GM19043 (cell line): Measurements from ENCODE around the gene SHH.
A peak's percentile ranks its signal among the peaks of the same experiment; 100 is the strongest.
"Not testable (repeated sequence)": the region's sequence is repeated elsewhere in the genome, so short reads cannot be mapped to it uniquely, and the experiment has no call there.

ENCODE experiments used
- ATAC-seq: cut with Tn5 transposase; IDR thresholded peaks from one replicate; pipeline ENCODE4 v1.9.1; 2021; ENCODE audit warnings: low read depth; ENCODE audit not compliant: unreplicated experiment

SHH gene

GRCh38 chr7:155821851-155822250 is 9.6 kb upstream of the SHH start:
- ATAC-seq, result no peak

GRCh38 chr7:155820788-155821187 is 8.5 kb upstream of the SHH start:
- no peak for ATAC-seq

GRCh38 chr7:155820246-155820645 is 8.0 kb upstream of the SHH start:
- no peak for ATAC-seq

- ATAC-seq, result no peak
Measured at GRCh38 chr7:155819186-155819585, 6.9 kb upstream of the SHH start.

GRCh38 chr7:155818820-155819168 is 6.5 kb upstream of the SHH start:
- ATAC-seq, result no peak

- no peak for ATAC-seq
Measured at GRCh38 chr7:155818154-155818819, 6.0 kb upstream of the SHH start.

GRCh38 chr7:155817515-155817914 is 5.3 kb upstream of the SHH start:
- ATAC-seq, result not testable (repeated sequence)

GRCh38 chr7:155816996-155817395 is 4.7 kb upstream of the SHH start:
- ATAC-seq, result no peak

- no peak for ATAC-seq
Measured at GRCh38 chr7:155816192-155816508, 3.9 kb upstream of the SHH start.

- ATAC-seq, result peak; percentile 88
Measured at GRCh38 chr7:155815332-155816191, 3.3 kb upstream of the SHH start.

- ATAC-seq, result no peak
Measured at GRCh38 chr7:155814316-155815276, 2.3 kb upstream of the SHH start.

GRCh38 chr7:155813546-155814315 is 1.5 kb upstream of the SHH start:
- ATAC-seq, result no peak

GRCh38 chr7:155813125-155813524 is 862 bp upstream of the SHH start:
- no peak for ATAC-seq

GRCh38 chr7:155811560-155811894 is 736 bp downstream of the SHH start:
- ATAC-seq, result no peak

- ATAC-seq, result no peak
Measured at GRCh38 chr7:155810770-155811559, 1.3 kb downstream of the SHH start.

- no peak for ATAC-seq
Measured at GRCh38 chr7:155809947-155810769, 2.1 kb downstream of the SHH start.

- no peak for ATAC-seq
Measured at GRCh38 chr7:155809332-155809946, 2.8 kb downstream of the SHH start.

GRCh38 chr7:155808549-155809331 is 3.5 kb downstream of the SHH start:
- ATAC-seq, result no peak
